Mucosa of stomach (tissue), 1 donor: ENCODE measurements around the gene PICK1.
"Not testable (repeated sequence)": the region's sequence is repeated elsewhere in the genome, so short reads cannot be mapped to it uniquely, and the experiment has no call there.

Source experiments
- H3K27me3 ChIP-seq: one replicate; pipeline ENCODE4 v1.7.0; 2013; ENCODE audit warnings: mild to moderate bottlenecking, low read length; ENCODE audit not compliant: control insufficient read depth, insufficient read depth
- H3K36me3 ChIP-seq: one replicate; pipeline ENCODE4 v1.7.0; 2013; ENCODE audit warnings: low read length; ENCODE audit not compliant: control insufficient read depth, insufficient read depth
- H3K4me1 ChIP-seq: one replicate; pipeline ENCODE4 v1.7.0; 2013; ENCODE audit warnings: mild to moderate bottlenecking, low read length; ENCODE audit not compliant: control insufficient read depth, insufficient read depth
- H3K4me3 ChIP-seq: one replicate; pipeline ENCODE4 v1.7.0; 2013; ENCODE audit warnings: low read length
- H3K9ac ChIP-seq: one replicate; pipeline ENCODE4 v1.7.0; 2013; ENCODE audit warnings: mild to moderate bottlenecking, low read length, moderate library complexity
- H3K9me3 ChIP-seq: one replicate; pipeline ENCODE4 v1.7.0; 2013; ENCODE audit warnings: mild to moderate bottlenecking, low read length, moderate library complexity; ENCODE audit not compliant: control insufficient read depth
- donor health status: Pancreatic carcinoma.

The PICK1 gene

GRCh38 chr22:38075961-38076360 lies 18.8 kb downstream of the PICK1 start:
- Histone ChIP-seq H3K9ac (no peak overlapping the region), H3K4me1 (peaks cover 3% of the 10 kb centered on the region), H3K36me3 (no peaks in the 10 kb centered on the region), H3K4me3 (no peak overlapping the region), H3K9me3 (no peaks in the 10 kb centered on the region), H3K27me3 (peaks cover 8% of the 10 kb centered on the region)

GRCh38 chr22:38077096-38077495 lies 19.9 kb downstream of the PICK1 start:
- peaks cover 17% of the 10 kb centered on the region for H3K27me3 ChIP-seq
- no peaks in the 10 kb centered on the region for H3K9me3 ChIP-seq
- H3K4me3 ChIP-seq: no peak overlapping the region
- H3K9ac ChIP-seq: no peak overlapping the region
- H3K4me1 ChIP-seq: peaks cover 12% of the 10 kb centered on the region
- no peaks in the 10 kb centered on the region for H3K36me3 ChIP-seq

- no peaks in the 10 kb centered on the region for H3K36me3 ChIP-seq
- peaks cover 22% of the 10 kb centered on the region for H3K27me3 ChIP-seq
- no peaks in the 10 kb centered on the region for H3K9me3 ChIP-seq
- peaks cover 16% of the 10 kb centered on the region for H3K4me1 ChIP-seq
- H3K4me3 ChIP-seq: no peak overlapping the region
- no peak overlapping the region for H3K9ac ChIP-seq
Measured at GRCh38 chr22:38077595-38077994, 20.4 kb downstream of the PICK1 start.

DNA sequence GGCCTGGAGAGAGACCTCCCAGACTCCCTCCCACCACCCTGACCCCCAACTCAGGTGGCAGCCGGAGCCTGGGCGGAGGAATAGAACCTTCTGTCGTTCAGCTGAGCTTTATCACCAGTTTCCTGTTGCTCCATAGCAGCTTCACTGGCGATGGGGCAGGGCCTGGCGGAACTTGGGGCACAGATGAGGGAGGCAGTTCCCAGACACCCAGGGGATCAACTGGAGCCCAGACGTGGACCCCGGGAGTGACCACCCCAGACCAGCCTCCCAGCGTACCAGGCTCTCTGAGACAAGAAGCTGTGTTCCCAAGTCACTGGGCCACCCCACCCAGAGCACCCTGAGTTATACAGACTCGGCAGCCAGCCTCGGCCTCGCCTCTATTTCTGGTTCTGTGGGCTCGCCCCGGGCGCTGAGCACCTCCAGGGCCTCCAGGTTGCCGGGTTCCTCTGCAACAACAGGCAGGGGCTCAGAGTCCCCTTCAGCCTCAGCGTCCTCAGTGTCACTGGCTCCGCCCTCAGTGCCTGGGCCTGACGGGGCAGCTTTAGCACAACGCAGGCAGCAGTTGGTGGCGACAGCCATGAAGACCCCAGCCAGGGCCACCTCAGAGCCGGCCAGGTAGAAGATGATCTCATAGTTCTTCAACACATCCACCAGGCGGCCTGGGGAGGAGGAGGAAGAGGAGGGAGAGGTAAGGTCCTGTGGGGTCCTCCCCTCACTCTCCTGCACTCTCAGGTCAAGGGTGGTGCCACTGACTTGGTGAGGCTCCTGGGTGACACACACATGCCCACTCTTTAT lies 21.0 kb downstream of the PICK1 start:
- H3K9me3 ChIP-seq: no peaks in the 10 kb centered on the region
- no peak overlapping the region for H3K9ac ChIP-seq
- H3K4me1 ChIP-seq: peaks cover 16% of the 10 kb centered on the region
- H3K36me3 ChIP-seq: no peaks in the 10 kb centered on the region
- H3K4me3 ChIP-seq: no peak overlapping the region
- H3K27me3 ChIP-seq: peaks cover 27% of the 10 kb centered on the region

GRCh38 chr22:38079208-38079607 lies 22.0 kb downstream of the PICK1 start:
- not testable (repeated sequence) for H3K4me3 ChIP-seq, H3K36me3 ChIP-seq
- peaks cover 27% of the 10 kb centered on the region for H3K27me3 ChIP-seq

GRCh38 chr22:38079804-38080203 lies 22.6 kb downstream of the PICK1 start:
- H3K9me3 ChIP-seq: no peaks in the 10 kb centered on the region
- H3K4me1 ChIP-seq: peaks cover 16% of the 10 kb centered on the region
- no peaks in the 10 kb centered on the region for H3K36me3 ChIP-seq
- H3K9ac ChIP-seq: no peak overlapping the region
- no peak overlapping the region for H3K4me3 ChIP-seq
- peaks cover 27% of the 10 kb centered on the region for H3K27me3 ChIP-seq

More at GRCh38 chr22:38079208-38079607, 22.0 kb downstream of the PICK1 start:
- H3K9ac ChIP-seq, H3K9me3 ChIP-seq: not testable (repeated sequence)
- H3K4me1 ChIP-seq: peaks cover 16% of the 10 kb centered on the region

DNA sequence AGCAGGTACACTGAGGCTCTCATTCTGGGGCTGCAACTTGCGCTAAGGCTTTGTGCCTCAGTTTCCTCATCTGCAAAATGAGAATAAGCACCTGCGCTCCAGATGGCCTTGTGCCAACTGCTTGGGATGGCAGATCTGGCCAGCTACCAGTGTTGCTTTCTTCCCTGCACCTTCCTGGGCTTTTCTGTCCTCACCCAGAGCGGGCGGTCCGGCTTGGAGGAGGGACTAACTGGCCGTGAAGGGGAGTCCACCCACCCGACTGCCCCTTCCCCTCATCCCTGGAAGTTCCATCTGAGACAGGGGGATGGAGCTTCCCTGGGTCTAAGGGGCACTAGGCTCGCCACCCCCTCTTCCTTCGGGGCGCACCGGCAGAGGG lies 23.3 kb downstream of the PICK1 start:
- Histone ChIP-seq H3K27me3 (peaks cover 27% of the 10 kb centered on the region), H3K4me1 (peaks cover 16% of the 10 kb centered on the region), H3K9me3 (no peaks in the 10 kb centered on the region), H3K4me3 (no peak overlapping the region), H3K36me3 (no peaks in the 10 kb centered on the region), H3K9ac (no peak overlapping the region)

- H3K4me1 ChIP-seq: peaks cover 16% of the 10 kb centered on the region
- no peak overlapping the region for H3K9ac ChIP-seq
- H3K9me3 ChIP-seq: no peaks in the 10 kb centered on the region
- H3K27me3 ChIP-seq: peaks cover 27% of the 10 kb centered on the region
- no peaks in the 10 kb centered on the region for H3K36me3 ChIP-seq
- H3K4me3 ChIP-seq: no peak overlapping the region
Measured at GRCh38 chr22:38080850-38081635, 23.8 kb downstream of the PICK1 start.

DNA sequence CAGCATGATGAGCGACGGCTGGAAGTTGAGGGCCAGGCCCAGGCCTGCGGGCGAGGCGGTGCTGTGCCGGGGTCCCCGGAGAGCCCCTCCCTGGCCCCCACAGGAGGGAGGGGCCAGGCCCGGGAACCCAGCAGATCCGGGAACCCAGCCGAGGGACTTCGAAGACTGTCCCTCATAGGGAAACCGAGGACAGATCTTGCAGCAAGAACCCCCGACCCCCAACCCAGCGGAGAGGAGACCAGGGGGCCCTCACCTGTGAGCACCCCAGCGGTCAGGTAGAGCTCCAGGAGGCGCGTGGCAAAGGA lies 24.4 kb downstream of the PICK1 start:
- no peaks in the 10 kb centered on the region for H3K9me3 ChIP-seq
- peaks cover 27% of the 10 kb centered on the region for H3K27me3 ChIP-seq
- H3K4me3 ChIP-seq: no peak overlapping the region
- H3K4me1 ChIP-seq: peaks cover 16% of the 10 kb centered on the region
- H3K9ac ChIP-seq: no peak overlapping the region
- no peaks in the 10 kb centered on the region for H3K36me3 ChIP-seq

GRCh38 chr22:38081941-38082828 lies 25.0 kb downstream of the PICK1 start:
- Histone ChIP-seq H3K4me1 (peaks cover 16% of the 10 kb centered on the region), H3K9me3 (no peaks in the 10 kb centered on the region), H3K27me3 (peaks cover 27% of the 10 kb centered on the region), H3K36me3 (no peaks in the 10 kb centered on the region), H3K9ac (no peak overlapping the region), H3K4me3 (no peak overlapping the region)

GRCh38 chr22:38082986-38083710 lies 25.9 kb downstream of the PICK1 start:
- no peaks in the 10 kb centered on the region for H3K9me3 ChIP-seq
- no peaks in the 10 kb centered on the region for H3K36me3 ChIP-seq
- no peak overlapping the region for H3K9ac ChIP-seq
- H3K27me3 ChIP-seq: peaks cover 27% of the 10 kb centered on the region
- H3K4me1 ChIP-seq: peaks cover 16% of the 10 kb centered on the region
- H3K4me3 ChIP-seq: no peak overlapping the region
